Activated naive CD4-positive, alpha-beta T cell treated with anti-CD3 and anti-CD28 coated beads, Interleukin-2, amount 50 U/mL, for 16 hours (primary cell): ENCODE measurements around the gene RRP12.

ENCODE experiments used
- DNase-seq: peaks from one replicate; pipeline ENCODE4 v3.0.0-alpha.2; 2020

RRP12 gene

GRCh38 chr10:97307866-97308780, 93.0 kb downstream of the RRP12 start:
- no peak for DNase-seq

DNA sequence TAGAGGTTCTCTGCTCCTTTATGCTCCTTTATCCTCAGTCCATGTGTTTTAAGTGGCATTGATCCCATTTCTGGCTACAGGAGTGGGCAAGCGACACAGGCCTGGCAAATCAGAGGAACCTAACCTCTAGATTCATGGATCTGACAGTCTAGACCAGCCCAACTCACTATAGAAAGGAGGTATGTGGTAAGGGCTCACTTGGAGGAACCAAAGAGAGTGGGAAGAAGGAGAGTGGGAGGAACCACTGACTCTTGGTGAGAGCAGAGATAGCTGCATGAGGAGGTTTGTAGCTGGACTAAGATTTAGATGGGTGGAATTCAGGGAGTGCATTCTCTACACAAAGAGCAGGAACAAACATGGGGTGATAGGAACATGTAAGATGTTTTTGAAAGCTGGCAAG, 93.7 kb downstream of the RRP12 start:
- DNase-seq = no peak
